Chondrocyte (in vitro differentiated cells): ENCODE data around the gene MTG2. TPM values are rescaled to one million over a fixed set of nuclear protein-coding genes. Genes with fewer than 3 reads are reported as not detected.

Experiments
- DNase-seq: peaks from one replicate; pipeline ENCODE4 v3.0.0; 2021; ENCODE audit warnings: mixed read lengths, low spot score
- H3K27ac Mint-ChIP-seq: one replicate; pipeline ENCODE4 v1.8.0; 2021; ENCODE audit warnings: mild to moderate bottlenecking, moderate library complexity, mixed read lengths; ENCODE audit not compliant: unreplicated experiment
- H3K27me3 Mint-ChIP-seq: 2 replicates; pipeline ENCODE4 v1.8.0; 2021; ENCODE audit warnings: low read depth, mixed read lengths
- H3K36me3 Mint-ChIP-seq: 2 replicates; pipeline ENCODE4 v1.8.0; 2021; ENCODE audit warnings: low read depth, mixed read lengths
- H3K4me1 Mint-ChIP-seq: 2 replicates; pipeline ENCODE4 v1.8.0; 2021; ENCODE audit warnings: low read depth, mild to moderate bottlenecking, mixed read lengths
- H3K4me3 Mint-ChIP-seq: one replicate; pipeline ENCODE4 v1.8.0; 2021; ENCODE audit warnings: mild to moderate bottlenecking, moderate library complexity, mixed read lengths; ENCODE audit not compliant: unreplicated experiment
- H3K9me3 Mint-ChIP-seq: 2 replicates; pipeline ENCODE4 v1.8.0; 2021; ENCODE audit warnings: low read depth, mixed read lengths
- total RNA-seq: library from RNA; stranded (reverse); gene quantifications from 3 replicates; pipeline ENCODE4 v1.2.1, GENCODE V29; 2021
- TF ChIP-seq, protein P1 (sequence below): fragments of 200-600 bp; sonication (generic); IDR thresholded peaks from 2 replicates; pipeline ENCODE4 v1.5.0; 2021; ENCODE audit warnings: antibody characterized with exemption, mild to moderate bottlenecking, moderate library complexity

MTG2 gene
- total RNA-seq, 1 donor from 2014 or later, result 22.3 TPM

DNA sequence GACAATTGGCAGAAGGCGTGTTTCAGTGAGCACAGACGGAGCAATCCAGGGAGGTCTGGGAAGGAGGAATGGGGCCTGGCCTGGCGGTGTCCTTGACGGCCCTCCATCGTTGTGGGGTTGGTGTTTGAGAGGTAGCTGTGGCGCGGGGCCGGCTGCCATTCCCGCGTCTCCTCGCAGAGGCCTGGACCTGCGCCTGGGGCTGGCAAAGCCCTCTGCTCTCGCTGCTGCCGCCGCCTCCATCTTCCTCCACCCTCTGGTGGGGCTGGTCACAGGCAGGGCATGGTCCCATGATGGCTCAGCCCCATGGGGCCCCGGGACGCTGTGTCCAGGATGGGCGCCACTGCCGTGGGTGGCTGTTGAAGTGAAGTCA lies 63.1 kb downstream of the MTG2 start:
- peaks cover 13% of the 10 kb centered on the region for H3K4me1 Mint-ChIP-seq
- TF ChIP-seq, protein P1, sequence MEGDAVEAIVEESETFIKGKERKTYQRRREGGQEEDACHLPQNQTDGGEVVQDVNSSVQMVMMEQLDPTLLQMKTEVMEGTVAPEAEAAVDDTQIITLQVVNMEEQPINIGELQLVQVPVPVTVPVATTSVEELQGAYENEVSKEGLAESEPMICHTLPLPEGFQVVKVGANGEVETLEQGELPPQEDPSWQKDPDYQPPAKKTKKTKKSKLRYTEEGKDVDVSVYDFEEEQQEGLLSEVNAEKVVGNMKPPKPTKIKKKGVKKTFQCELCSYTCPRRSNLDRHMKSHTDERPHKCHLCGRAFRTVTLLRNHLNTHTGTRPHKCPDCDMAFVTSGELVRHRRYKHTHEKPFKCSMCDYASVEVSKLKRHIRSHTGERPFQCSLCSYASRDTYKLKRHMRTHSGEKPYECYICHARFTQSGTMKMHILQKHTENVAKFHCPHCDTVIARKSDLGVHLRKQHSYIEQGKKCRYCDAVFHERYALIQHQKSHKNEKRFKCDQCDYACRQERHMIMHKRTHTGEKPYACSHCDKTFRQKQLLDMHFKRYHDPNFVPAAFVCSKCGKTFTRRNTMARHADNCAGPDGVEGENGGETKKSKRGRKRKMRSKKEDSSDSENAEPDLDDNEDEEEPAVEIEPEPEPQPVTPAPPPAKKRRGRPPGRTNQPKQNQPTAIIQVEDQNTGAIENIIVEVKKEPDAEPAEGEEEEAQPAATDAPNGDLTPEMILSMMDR, result no peak
- no peaks in the 10 kb centered on the region for H3K27me3 Mint-ChIP-seq

DNA sequence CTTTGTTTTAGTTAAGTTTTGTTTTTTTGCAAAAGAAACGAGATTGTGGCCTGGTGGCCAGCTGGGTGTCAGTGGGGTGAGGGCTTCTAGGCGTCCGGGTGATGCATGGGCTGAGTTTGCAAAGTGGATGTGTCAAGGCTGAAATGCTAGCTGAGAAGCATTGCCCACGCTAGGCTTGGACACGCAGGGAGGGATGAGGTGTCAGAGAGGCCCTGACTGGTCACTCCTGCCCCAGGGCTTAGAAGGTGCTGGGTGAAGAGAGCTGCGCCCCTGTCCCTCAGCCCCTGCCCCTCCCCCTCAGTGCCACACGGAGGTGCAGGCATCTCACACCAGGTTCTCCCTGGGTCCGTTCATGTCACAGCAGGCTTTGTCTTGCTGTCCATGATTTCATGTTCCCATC lies 63.6 kb downstream of the MTG2 start:
- no peak for DNase-seq
- peaks cover 3% of the 10 kb centered on the region for H3K36me3 Mint-ChIP-seq

More for the DNA sequence above, 63.1 kb downstream of the MTG2 start:
- H3K27ac Mint-ChIP-seq, result no peak overlapping the region
- H3K36me3 Mint-ChIP-seq, result peaks cover 3% of the 10 kb centered on the region
- H3K4me3 Mint-ChIP-seq, result no peak overlapping the region
- DNase-seq, result no peak
- H3K9me3 Mint-ChIP-seq, result no peaks in the 10 kb centered on the region

DNA sequence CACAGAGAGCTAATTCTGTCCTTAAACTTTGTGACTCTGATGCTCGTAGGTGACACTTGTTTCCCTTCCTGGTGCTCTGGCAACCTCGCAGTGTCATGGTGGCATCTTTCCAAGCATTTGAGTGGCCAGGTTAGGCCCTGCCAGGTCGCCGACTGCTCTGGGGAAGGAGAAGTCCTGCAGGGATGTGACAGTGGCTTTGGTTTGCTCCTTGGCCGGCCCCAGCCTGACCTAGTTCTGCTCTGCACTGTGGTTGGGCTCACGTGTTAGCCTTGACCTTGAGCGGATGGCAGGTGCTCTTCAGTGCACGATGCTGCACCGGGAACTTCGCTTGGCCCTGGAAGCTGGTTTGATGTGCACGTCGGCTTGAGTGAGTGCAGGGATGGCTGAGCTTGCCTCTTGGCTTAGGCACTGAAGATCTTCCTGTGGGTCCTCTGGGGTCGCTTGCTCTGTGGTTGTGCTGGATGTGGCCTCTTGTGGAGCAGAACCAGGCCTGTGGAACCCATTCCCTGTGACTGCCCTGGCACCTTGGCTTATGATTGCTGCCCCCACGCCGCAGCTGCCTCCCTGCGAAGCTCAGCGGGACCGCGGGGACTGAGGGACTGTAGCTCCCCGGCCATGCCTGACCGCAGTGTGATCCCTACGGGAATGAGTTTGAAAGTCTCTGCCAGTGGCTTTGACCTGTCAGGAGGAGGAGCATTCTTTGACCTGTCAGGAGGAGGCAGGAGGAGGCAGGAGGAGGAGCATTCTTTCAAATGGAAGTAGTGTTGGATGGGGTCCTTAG lies 64.2 kb downstream of the MTG2 start:
- no peak for DNase-seq
- Mint-ChIP-seq H3K4me3 (no peak overlapping the region), H3K27ac (no peak overlapping the region)

More for the DNA sequence above, 63.6 kb downstream of the MTG2 start:
- no peaks in the 10 kb centered on the region for H3K9me3 Mint-ChIP-seq
- H3K27me3 Mint-ChIP-seq, result no peaks in the 10 kb centered on the region
- no peak overlapping the region for H3K4me3 Mint-ChIP-seq
- TF ChIP-seq, protein P1, result no peak
- no peak overlapping the region for H3K27ac Mint-ChIP-seq
- peaks cover 12% of the 10 kb centered on the region for H3K4me1 Mint-ChIP-seq

DNA sequence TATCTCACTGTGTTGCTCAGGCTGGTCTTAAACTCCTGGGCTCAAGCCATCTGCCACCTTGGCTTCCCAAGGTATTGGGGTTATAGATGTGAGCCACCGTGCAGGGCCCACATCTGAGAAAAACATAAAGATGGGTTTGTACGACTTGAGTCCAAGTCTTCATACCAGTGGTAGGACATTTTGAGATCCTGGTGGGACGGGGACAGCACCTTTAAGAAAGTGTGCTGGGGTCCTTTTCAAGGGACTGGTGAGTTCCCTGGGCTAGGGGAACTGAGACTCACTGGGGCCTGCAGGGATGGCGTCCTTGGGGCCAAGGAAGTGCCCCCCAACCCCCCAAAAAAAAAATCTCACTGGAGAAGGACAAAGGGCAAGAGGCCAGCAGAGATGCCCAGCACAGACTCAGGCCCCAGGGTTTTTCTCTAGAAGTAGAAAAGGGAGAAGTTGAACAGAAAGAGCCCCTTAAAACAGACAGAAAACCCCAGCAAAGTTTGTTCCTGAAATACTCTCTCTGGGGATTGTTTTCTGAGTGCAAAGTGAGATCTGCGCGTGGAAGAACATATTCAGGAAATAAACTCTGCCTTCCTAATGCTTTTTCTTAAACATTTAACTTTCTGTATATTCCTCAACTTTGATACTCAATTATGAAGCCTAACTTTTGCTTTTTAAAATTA lies 66.2 kb downstream of the MTG2 start:
- Mint-ChIP-seq H3K4me3 (no peak overlapping the region), H3K4me1 (peaks cover 5% of the 10 kb centered on the region), H3K36me3 (no peaks in the 10 kb centered on the region), H3K9me3 (no peaks in the 10 kb centered on the region), H3K27me3 (no peaks in the 10 kb centered on the region), H3K27ac (no peak overlapping the region)
- no peak for DNase-seq
- TF ChIP-seq, protein P1, result no peak

More for the DNA sequence above, 64.2 kb downstream of the MTG2 start:
- Mint-ChIP-seq H3K36me3 (peaks cover 3% of the 10 kb centered on the region), H3K27me3 (no peaks in the 10 kb centered on the region), H3K4me1 (peaks cover 6% of the 10 kb centered on the region), H3K9me3 (no peaks in the 10 kb centered on the region)
- TF ChIP-seq, protein P1, result no peak

DNA sequence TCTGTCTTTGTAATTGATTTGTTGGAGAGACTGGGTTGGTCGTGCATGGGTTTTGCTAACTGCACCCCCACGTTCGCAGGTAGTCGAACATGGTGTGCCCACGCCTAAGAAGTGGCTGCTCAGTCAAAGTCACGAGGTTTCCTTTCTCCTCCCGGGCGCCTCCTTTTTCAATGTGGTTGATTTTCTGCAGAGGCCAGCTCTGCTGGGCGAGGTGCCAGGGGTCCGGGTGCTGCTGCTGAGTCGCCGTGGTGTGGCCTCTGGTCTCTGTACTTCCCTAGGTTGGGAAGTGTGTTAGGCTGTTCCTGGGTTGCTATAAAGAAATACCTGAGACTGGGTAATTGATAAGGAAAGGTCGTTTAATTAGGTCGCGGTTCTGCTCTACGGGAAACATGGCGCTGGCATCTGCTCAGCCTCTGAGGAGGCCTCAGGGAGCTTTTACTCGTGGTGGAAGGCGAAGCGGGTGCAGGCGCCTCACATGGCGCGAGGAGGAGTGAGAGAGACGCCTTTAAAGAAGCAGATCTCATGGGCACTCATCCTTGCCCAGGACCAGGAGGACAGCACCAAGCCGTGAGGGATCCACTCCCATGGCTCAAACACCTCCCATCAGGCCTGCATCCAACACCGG lies 69.6 kb downstream of the MTG2 start:
- TF ChIP-seq, protein P1, result no peak
- Mint-ChIP-seq H3K4me3 (no peak overlapping the region), H3K27me3 (no peaks in the 10 kb centered on the region), H3K27ac (no peak overlapping the region), H3K36me3 (peaks cover 7% of the 10 kb centered on the region), H3K9me3 (no peaks in the 10 kb centered on the region), H3K4me1 (peaks cover 5% of the 10 kb centered on the region)
- DNase-seq, result no peak
